ENCODE results near the gene CDH23.

- TF ChIP-seq FOXM1 (IDR thresholded peaks at IDR 0.05; ENCODE audit: borderline replicate concordance) (no peak), ELF4 (IDR thresholded peaks at IDR 0.05) (no peak), NFRKB (IDR thresholded peaks at IDR 0.05) (no peak), FOXK2 (IDR thresholded peaks at IDR 0.05) (no peak), FOXA1 (IDR thresholded peaks at IDR 0.05) (no peak), BHLHE40 (IDR thresholded peaks at IDR 0.05; ENCODE audit: borderline replicate concordance) (no peak), HDGF (IDR thresholded peaks at IDR 0.05; ENCODE audit: borderline replicate concordance) (no peak), ARNT (IDR thresholded peaks at IDR 0.05) (no peak), SP1 (IDR thresholded peaks at IDR 0.05) (no peak), SUZ12 (IDR thresholded peaks at IDR 0.05) (no peak), ZNF384 (IDR thresholded peaks at IDR 0.05) (no peak), TARDBP (IDR thresholded peaks at IDR 0.05) (no peak), CTBP1 (IDR thresholded peaks at IDR 0.05; ENCODE audit: borderline replicate concordance) (no peak), L3MBTL2 (conservative IDR thresholded peaks at IDR 0.05) (no peak)
Observed at GRCh38 chr10:71765176-71765904, 368.6 kb downstream of the CDH23 start.

Data from HEK293T (cell line).